GM19238 (cell line): ENCODE measurements around the gene DENND11.

Experiments used
- DNase-seq: peaks from one replicate; pipeline ENCODE4 v3.0.0; 2011; ENCODE audit warnings: low spot score; ENCODE audit not compliant: insufficient read length

DENND11 gene, protein sequence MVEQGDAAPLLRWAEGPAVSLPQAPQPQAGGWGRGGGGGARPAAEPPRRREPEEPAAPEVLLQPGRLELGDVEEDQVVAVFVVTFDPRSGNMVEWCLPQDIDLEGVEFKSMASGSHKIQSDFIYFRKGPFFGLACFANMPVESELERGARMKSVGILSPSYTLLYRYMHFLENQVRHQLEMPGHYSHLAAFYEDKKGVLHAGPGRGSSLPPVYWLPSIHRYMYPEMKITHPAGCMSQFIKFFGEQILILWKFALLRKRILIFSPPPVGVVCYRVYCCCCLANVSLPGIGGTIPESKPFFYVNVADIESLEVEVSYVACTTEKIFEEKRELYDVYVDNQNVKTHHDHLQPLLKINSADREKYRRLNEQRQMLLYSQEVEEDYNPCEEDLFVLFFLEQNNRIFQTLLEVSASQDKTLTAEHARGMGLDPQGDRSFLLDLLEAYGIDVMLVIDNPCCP

DNA sequence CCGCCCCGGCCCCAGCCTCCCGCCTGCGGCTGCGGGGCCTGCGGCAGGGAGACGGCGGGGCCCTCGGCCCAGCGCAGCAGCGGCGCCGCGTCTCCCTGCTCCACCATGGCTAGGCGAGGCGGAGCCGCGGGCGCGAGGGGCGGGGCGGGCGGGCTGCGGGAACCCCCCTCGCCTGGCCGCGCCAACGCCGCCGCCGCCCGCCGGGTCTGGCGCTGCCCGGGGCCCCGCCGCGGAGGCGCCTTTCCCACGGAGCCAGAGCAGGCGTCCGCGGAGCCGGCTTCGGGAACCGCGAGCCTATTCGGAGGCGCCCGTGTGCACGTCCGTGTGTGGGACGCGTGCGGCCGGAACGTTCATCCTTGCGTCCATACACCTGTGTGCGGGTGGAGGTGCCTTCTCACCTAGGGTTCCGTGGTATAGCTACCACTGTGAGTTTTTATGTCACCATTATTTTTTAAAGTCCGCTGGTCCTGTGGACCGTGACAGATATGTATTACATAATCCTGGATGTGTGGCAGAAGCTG is at the start of gene DENND11:
Gene DENND11, minus strand, starts transcription at position 120 of the 521 bp plus-strand sequence. Its CDS starts 13 bp downstream, at position 107.
- DNase-seq = peak; percentile 64

DNA sequence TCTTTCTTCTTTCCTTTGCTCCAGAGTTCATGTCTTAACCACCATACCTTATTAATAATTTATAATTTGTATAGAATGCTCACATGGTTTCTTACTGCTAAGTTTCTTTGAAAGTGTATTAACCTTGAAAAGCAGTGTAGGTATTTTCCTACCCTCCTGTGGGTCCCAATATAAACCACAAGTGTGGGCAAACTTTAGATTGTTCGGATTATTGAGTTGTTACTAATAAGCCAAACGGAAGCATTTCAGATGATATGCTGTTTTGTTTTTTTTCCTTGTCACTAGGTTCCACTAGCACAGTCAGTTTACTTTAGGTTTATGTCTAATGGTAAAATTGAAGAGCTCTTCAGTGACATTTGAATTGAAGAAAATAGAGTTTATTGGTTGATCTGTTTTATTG is 46.4 kb upstream of the DENND11 start:
- no peak for DNase-seq

DNA sequence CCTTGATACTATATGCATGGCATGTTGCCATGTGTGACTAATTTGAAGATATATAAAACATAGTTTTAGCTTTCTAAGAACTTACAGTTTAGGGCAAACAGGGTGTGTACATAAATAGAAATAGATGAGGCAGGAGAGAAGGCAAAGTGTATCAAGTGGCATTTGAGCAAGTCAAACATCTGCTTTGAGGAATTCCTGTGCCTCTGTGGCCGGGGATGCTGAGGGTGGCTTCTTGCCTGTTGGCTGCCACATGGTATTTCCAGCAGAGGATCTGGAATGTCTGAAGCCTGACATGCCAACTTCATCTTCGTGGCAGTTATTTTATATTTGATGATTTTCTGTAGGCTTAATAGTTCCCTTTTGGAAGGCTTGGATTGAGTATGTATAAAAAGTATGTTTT is 42.2 kb upstream of the DENND11 start:
- no peak for DNase-seq

DNA sequence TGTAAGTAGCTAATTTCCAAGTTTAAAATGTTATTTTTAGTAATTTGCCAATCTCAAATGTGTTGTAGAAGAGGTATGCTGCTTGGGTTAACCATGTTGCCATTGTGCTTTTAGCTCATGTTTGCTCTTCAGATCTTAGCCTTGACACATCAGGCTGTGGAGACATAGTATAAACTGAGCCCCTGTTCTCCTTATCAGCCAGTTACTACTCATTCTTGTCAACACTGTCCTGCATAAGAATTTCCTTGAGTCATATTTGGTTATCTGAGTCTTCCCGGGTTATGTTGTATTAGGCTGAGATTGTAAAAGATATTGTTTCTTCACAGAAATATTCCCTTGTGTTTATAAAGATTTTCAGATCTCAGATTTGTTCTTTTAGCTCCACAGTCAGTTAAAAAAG is 40.3 kb upstream of the DENND11 start:
- DNase-seq = no peak

DNA sequence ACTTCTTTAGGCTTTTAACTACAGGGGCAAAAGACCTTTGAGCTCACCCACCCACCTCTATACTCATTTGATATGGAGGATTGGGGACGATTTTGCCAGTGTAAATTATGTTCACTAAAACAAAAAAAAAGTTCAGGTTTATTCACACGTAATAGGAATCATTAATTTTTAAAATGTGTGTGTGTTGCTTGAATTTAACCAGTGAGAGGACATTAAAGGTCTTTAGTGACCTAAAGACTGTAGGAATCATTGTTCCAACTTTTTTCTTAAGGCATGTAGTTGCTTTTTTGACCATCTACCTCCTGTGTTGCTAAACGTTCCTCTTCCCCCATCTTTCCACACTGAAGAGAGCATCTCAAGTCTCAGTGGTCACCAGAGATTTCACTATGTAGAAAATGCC is 37.3 kb upstream of the DENND11 start:
- DNase-seq = no peak

DNA sequence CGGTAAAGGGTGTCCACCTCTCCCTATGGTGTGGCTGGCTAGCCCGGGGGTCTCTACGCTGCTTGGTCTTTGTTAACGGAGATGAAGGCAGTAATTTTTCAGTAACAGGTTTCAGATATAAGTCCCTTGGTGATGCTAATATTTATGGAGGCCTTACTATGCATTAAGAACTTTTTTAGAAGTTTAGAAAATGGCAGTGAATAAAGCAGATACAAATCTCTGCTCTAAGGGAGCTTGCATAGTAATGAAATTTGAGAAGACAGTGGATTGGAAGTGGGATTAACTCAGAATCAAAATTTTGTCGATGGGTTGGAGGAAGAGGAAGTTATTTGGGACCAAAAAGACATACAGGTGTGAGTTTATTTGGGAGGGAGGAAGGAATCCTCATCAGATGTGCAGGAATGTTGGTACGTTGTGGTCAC is 36.6 kb upstream of the DENND11 start:
- no peak for DNase-seq

DNA sequence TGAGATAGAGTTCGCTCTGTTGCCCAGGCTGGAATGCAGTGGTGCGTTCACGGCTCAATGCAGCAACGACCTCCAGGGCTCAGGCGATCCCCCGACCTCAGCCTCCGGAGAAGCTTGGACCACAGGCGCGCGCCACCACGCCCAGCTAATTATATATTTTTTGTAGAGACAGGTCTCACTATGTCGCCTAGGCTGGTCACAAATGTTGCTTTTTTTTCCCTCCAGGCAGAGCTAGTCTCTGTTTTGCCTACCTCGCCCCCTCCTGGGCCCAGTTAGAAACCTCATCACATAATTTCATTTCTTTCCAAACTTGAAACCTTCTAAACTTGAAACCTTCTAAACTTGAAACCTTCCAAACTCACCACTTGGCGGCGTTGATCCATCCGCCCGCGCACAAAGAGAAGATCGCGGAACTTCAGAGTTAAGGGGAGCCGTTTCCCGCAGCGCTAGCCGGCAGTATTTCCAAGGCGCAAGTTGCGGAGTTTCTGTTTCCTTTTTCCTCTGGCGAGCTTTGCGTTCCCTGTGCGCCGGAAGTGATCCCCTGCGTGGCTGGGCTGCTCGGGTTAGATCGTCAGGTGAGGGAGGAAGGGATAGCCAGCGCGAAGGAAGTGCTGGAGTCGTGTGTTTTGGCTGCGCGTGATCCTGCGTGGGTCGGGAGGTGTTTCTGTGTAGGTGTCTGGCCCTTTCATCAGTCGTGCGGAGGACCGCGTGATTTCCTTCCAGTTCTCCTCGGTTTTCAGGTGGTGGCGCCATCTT is 36.0 kb upstream of the DENND11 start, which contains the start of gene SSBP1:
Gene SSBP1, plus strand, starts transcription at position 523 of the 756 bp plus-strand sequence. CDS start 809 bp downstream, outside the sequence.
- peak; percentile 76 for DNase-seq

DNA sequence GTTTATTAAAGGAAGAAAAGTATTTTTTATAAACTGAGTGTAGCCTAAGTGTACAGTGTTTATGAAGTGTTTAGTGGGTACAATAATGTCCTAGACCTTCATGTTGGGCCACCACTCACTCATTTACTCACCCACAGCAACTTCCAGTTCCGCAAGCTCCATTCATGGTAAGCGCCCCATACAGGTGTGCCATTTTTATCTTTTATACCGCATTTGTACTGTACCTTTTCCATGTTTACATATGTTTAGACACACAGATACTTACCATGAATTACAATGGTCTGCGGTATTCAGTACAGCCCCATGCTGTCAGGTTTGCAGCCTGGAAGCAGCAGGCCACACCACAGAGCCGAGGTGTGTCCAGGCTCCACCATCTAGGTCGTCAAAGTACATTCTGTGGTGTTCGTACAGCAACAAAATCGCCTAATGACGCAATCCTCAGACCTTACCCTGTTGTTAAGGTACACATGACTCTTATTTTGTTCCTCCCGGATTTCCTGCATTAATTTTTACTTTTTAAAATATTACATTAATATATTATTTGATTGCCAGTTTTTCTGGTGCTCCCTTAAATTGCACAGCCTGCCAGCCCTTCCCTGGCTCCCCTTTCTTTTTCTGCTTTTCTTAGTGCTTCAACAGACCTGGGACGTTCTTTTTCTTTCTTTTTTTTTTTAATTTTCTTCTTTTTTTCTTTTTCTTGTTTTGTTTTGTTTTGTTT is 35.3 kb upstream of the DENND11 start:
- DNase-seq = no peak

DNA sequence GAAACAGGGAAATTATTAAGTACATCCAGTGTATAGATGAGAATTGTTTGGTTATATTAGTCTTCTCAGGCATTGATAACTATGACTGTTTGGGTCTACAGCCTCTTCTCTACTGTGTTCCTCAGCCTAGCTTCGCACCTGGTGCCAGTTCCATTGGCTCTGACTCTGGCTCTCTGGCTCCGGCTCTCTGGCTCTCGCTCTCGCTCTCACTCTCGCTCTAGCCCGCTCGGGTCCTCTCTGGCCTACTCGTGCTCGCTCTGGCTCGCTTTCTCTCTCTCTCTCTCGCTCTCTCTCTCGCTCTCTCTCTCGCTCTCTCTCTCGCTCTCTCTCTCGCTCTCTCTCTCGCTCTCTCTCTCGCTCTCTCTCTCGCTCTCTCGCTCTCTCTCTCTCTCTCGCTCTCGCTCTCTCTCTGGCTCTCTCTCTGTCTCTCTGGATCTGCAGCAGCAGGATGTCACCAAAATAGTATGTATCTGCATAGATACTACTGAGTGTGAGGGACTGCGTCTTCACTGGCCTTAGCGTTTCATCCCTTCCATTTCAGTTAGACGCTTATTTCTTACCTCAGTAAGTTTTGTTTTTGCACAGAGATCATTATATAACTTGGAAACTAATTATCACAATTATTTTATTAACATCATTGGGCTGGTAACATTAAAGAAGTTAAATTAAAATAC is 29.6 kb upstream of the DENND11 start:
- DNase-seq = no peak

DNA sequence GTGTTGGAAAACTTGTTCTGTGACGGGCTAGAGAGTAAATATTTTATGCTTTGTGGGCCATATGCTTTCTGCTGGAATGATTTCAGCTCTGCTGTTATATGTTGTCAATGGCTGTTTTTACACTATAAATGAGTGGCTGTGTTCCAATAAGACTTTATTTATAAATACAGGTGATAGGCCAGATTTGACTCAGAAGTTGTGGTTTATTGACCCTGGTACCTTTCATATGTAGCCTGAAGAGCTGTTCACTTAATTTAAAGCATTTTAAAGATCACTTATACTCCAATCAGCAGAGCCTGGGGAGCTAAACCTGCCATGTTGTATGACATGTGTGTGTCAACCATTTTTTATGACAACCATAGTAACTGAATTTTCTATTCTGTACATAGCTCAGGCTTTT is 27.1 kb upstream of the DENND11 start:
- DNase-seq = no peak

DNA sequence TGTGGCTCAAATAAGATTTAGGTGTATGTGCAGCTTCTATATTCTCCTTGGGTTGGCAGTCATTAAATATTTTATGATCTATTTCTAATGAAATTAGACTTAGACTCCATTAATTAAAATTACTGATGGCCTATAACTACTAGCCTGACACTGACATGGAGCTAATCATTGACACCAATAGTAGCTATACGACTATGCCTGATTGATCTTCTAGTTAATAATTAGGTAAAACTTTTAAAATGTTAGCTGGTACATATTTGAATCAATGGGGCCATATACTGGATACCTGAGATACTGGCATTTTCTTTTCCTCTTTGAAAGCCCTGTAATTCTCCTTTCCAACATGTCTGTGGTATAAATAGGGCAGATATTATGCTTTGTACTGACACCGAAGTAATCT is 20.6 kb upstream of the DENND11 start:
- no peak for DNase-seq

DNA sequence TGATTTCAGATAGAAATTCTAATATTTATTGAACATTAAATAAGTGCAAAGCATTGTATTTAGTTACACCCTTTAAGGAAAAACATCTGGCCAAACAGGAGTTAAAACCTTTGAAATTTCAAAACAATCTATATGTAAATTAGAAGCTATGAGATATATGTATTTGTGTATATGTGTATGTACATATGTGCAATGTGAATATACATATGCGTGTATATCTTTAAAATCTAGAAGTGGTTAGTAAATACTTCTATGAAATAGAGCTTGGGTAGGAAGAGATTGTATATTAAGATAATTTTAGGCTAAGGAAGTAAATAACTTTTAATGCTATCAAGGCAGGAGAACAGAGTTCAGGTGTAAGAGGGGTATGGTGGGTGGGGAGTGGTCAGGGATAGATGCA is 15.5 kb upstream of the DENND11 start:
- DNase-seq = no peak

DNA sequence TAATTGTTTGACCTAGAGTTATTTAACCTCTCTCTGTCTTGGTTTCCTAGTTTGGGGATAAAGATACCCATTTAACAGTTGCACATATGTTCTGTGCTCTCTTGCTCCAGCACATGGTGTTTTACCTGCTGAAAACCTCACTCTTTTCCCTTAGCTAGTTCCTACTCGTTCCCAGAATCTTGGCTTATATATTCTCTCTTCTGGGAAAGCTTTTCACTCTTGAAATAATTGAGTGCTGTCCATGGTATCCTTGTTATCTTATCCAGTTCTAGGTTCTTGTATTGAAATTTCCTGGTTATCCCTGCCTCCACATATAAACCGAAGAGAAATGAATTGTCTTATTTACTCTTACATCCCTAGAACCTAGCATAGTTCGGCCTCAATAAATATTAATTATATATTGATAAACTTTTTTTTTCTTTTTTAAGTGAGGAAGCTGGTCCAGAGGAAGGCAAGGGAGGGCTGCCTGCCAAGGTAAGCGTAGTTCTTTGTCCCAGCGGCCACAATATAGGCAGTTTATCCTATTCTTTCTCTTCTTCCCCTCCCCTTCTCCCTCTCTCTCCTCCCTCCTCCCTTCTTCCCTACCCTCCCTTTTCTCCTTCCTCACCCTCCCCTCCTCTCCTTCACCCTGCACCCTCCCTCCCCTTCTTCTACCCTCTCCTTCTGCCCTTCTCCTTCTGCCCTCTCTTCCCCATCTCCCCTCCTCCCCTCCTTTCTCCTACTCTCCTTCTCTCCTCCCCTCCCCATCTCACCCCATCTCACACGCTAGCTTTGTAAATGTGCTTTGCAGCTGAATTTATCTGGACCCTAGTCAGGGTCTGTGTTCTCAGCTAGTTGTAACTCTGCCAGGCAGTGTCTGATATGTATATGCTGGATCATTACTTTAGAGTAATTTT is 14.1 kb upstream of the DENND11 start:
- no peak for DNase-seq

DNA sequence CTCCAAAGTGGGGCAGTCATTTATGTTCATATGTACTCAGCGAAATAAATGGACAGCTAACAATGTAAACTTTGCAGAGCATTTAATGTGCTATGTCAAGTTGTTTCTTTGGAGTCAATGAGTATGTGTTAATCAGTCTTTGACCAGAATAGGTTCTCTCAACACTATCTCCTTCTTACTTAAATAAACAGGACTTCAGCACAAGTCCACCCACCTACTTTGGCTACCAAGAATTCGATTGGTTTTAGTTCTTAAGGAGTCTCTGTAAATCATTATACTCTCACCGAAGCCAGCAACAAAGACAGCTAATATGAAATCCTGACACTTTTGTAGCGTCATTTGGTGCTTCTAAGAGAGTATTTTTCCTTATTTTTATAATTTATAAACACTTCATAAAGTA is 13.1 kb upstream of the DENND11 start:
- no peak for DNase-seq

DNA sequence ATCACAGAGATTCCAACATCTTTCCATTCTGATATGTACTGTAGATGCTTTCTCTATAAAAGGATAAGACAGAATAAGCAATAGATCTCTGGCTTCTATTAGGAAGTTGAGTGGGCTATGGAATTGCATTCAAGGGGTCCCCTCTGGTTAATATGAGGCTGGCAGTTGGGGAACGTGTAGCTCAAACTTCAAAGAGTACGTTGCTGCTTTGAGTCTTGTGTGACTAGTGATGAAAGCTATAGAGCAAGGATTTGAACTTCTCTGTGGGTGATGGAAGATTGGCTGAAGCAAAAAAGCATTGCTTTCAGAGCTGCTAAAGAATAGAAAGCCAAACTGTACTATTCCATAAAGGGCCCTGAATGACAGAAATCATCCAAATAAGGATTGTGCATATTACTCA is 12.6 kb upstream of the DENND11 start:
- DNase-seq = no peak

DNA sequence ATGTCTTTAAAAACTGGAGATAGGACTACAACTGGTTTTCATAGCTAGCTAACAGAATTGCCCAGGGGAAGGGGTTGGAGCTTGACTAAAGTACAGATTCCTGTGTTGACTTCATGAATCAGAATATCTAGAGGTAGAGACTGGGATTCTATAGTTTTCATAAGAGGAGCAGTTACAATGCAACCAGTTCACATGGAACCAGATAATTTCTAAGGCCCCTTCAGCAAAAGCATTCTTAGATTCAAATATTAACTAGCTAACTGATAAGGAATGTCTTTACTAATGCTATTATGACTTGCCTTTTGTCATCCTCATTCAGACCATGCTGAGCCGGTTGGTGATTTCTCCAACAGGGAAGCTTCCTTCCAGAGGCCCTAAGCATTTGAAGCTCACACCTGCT is 11.9 kb upstream of the DENND11 start:
- no peak for DNase-seq

DNA sequence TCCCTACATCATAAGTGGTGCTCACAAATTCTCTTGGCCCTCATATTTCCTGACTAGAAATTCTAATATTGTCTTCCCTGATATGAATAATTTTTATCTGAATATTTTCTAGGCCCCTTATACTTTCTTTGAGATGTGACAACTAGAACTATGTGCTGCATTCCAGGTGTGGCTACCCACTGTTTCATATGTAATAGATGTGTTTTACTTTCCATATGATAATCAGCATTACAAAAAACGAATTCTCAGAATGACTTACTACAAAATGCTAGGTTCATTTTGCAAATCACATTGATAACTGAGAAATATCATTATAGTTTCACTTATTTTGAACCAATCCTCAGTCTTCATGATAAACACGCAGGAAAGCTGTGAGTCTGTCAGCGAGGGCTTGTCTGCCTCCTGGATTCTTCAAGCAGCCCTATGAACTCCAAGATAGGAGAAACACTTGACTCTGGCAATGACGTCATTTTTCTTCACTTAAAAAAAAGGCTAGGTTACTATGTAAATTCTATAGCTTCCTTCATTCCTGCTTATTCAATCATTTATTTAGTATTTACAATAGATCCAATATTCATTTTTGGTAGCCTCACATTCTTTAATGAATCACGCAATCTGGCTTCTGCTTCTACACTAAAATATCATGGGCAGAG is 10.8 kb upstream of the DENND11 start:
- DNase-seq = no peak

DNA sequence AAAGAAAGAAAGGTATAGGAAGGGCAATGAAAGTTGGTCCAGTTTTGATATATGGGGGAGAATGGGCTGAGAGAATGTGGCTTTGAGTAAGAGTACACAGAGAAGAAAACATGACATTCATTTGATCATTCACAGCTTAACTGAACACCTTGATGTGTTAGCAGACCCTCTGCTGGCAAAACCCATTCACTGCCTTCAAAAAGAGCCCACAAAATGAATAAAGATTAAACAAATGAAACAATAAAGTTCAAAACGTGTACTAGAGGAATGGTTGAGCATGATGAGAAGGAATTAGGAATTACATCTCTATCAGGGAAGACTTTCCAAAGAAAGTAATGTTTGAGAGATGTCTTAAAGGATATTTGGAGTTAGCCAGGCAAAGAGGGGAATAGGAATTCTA is 8.3 kb upstream of the DENND11 start:
- DNase-seq = no peak

DNA sequence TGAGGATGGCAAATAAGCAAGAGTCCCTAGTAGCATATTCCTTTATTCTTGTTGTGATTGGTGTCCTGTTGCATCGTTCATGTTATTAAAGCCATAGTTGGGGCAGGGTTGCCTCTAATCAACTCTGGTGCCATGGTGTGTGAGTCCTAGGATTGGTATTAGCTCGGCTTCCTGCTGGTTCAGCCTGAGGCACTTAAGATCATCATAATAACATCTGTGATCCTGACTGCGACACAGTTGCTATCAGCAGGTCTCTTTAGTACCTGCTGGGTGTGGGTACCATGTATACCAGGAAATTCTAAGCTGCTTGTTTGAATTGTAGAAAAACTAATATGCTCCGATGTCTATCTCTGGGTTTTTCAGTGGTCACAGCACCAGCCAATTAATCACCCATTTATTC is 7.8 kb upstream of the DENND11 start:
- DNase-seq = no peak

DNA sequence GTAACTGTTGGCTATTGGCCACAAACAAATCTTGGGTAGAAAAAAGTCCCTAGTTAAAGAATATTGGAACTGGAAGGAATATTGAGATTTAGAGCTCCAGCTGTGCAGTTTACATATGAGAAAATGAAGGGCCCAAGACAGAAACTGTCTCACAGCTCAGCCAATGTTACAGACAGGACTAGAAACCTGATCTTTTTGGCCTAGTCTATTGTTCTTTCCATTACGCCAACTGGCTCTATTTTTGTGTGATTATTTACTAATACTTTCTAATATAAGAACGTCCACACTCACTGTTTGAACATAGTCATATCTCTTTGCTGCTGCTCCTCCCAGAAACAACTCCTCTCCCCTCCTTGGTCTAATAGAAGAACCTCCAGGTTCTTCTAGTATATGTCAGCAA is 7.4 kb upstream of the DENND11 start:
- DNase-seq = no peak
